ENCODE results near the gene PALLD.

The PALLD gene

DNA sequence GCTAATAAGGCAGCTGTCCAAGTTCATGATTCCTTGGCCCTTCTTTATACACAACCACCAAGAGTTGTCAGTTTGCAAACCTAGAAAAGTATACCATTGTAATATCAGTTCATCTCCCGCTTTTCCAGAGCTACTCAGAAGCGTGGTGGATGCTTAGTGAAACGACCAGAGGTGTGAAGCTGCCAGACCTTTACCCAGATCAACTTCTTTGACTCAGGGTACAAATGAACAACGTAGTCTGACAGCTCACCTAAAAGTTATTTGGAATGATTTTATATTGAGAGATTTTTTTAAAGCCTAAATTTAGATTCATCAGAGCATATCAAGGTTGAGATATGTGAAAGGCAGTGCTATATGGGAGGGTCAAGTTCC lies 343.5 kb downstream of the PALLD start:
- no peaks in the 10 kb centered on the region for H3K9me3 Mint-ChIP-seq
- no peak overlapping the region for H3K27ac Mint-ChIP-seq
- H3K4me3 Mint-ChIP-seq = no peak overlapping the region
- no peaks in the 10 kb centered on the region for H3K4me1 Mint-ChIP-seq
- peaks cover 34% of the 10 kb centered on the region for H3K27me3 Mint-ChIP-seq
- H3K36me3 Mint-ChIP-seq = no peaks in the 10 kb centered on the region

- Mint-ChIP-seq H3K27me3 (peaks cover 29% of the 10 kb centered on the region), H3K36me3 (no peaks in the 10 kb centered on the region), H3K27ac (no peak overlapping the region), H3K9me3 (no peaks in the 10 kb centered on the region), H3K4me1 (no peaks in the 10 kb centered on the region), H3K4me3 (no peak overlapping the region)
These were observed 344.3 kb downstream of the PALLD start for GRCh38 chr4:168841000-168841671.

- no peak overlapping the region for H3K4me3 Mint-ChIP-seq
- no peaks in the 10 kb centered on the region for H3K9me3 Mint-ChIP-seq
- peaks cover 29% of the 10 kb centered on the region for H3K27me3 Mint-ChIP-seq
- H3K27ac Mint-ChIP-seq = no peak overlapping the region
- no peaks in the 10 kb centered on the region for H3K4me1 Mint-ChIP-seq
- no peaks in the 10 kb centered on the region for H3K36me3 Mint-ChIP-seq
These were observed 344.8 kb downstream of the PALLD start for GRCh38 chr4:168841672-168842019.

DNA sequence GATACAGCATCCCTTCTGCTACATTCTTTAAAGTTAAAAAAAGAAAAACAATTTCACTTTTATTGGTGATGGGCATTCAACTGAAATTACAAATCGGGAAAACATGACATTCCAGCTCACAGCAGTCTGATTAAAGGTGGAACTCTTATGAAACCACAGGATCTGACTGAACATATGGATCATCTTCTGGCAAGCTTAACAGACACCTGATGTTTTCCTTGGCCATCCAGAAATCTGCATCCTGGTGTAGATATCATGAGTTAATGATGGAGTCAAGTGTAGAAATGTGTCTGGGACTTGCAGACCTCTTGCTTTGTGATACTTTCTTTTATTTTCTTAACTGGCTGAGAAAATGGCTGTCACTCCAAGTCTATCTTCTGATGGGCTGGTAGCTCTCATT lies 345.3 kb downstream of the PALLD start:
- Mint-ChIP-seq H3K27ac (no peak overlapping the region), H3K36me3 (no peaks in the 10 kb centered on the region), H3K27me3 (peaks cover 25% of the 10 kb centered on the region), H3K9me3 (no peaks in the 10 kb centered on the region), H3K4me3 (no peak overlapping the region), H3K4me1 (no peaks in the 10 kb centered on the region)

GRCh38 chr4:168843635-168844034 lies 346.8 kb downstream of the PALLD start:
- Mint-ChIP-seq H3K9me3 (no peaks in the 10 kb centered on the region), H3K27ac (no peak overlapping the region), H3K4me3 (no peak overlapping the region), H3K4me1 (no peaks in the 10 kb centered on the region), H3K27me3 (peaks cover 14% of the 10 kb centered on the region), H3K36me3 (no peaks in the 10 kb centered on the region)

GRCh38 chr4:168844353-168845049 lies 347.6 kb downstream of the PALLD start:
- Mint-ChIP-seq H3K36me3 (no peaks in the 10 kb centered on the region), H3K4me1 (peaks cover 6% of the 10 kb centered on the region), H3K27me3 (peaks cover 13% of the 10 kb centered on the region), H3K27ac (no peak overlapping the region), H3K9me3 (no peaks in the 10 kb centered on the region), H3K4me3 (no peak overlapping the region)

DNA sequence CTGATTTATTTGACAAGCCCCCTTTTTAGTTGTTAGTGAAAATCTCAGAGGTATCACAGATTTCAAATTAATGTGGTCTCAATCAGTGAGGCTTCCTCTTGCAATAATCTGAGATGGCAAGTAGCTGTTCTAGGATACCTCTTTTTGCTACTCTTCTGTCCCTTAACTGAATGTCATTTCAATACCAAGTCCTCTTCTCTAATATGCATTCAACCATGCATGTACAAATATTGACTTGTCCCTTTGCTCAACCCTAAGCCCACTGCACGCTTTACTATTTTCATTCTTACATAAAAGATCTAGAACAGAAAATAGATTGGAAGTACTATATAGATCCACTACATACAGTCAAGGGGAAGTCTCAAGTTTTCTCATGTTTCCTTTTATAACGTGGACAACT lies 349.0 kb downstream of the PALLD start:
- Mint-ChIP-seq H3K27me3 (peaks cover 11% of the 10 kb centered on the region), H3K4me3 (no peak overlapping the region), H3K27ac (no peak overlapping the region), H3K36me3 (no peaks in the 10 kb centered on the region), H3K9me3 (no peaks in the 10 kb centered on the region), H3K4me1 (peaks cover 9% of the 10 kb centered on the region)

DNA sequence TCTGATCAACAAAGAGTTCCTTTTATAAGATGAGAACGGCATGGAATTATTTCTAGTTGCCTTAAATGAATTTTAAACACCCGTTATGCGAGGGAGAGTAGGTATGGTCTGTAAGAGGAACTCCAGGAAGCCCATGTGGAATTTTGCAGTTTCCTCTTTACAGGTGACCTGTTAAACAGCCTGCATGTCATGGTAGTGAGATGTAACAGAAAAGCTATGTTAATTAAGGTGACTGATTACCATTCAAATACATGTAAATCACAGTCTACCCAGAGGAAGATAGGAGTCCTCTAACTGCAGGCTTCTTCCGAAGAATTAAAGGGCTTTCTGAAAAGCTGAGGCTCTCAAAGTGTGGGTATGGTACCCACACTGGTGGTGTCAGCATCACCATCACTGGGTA lies 349.6 kb downstream of the PALLD start:
- Mint-ChIP-seq H3K27ac (no peak overlapping the region), H3K27me3 (peaks cover 11% of the 10 kb centered on the region), H3K36me3 (no peaks in the 10 kb centered on the region), H3K4me1 (peaks cover 9% of the 10 kb centered on the region), H3K4me3 (no peak overlapping the region), H3K9me3 (no peaks in the 10 kb centered on the region)

DNA sequence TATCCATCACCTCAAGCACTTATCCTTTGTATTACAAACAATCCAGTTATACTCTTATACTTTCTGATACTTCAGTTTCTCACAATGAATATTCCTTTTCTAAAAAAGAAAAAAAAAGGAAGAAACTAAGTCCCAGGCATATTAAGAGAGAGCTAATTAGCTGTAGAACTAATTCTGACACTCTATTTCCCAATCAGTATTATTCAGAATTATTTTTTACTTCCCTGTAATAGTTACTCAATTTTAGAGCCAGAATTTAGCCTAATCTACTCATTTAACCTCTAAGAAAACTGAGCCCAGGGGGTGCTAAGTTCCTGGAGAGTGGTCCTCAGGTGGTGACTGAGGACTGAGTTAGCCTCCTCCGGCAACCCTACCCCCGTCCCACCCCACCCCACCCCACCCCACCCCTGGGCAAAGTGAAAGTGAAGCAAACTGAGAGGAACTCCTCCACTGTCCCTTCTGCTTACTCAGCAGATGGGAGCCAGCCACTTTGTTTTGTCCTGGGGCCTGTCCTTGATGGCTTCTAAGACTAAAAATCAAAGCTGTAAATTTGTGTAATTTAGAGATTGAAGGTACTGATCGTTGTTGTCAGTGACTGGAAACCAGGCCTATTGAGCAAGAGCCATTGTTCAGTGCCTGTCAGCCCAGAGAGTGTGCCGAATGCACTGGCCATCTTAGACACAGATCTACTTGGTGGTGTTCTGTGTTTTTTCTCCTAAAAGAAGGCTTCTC lies 351.1 kb downstream of the PALLD start:
- Mint-ChIP-seq H3K9me3 (no peaks in the 10 kb centered on the region), H3K27ac (no peak overlapping the region), H3K27me3 (peaks cover 11% of the 10 kb centered on the region), H3K4me3 (no peak overlapping the region), H3K4me1 (peaks cover 9% of the 10 kb centered on the region), H3K36me3 (no peaks in the 10 kb centered on the region)

DNA sequence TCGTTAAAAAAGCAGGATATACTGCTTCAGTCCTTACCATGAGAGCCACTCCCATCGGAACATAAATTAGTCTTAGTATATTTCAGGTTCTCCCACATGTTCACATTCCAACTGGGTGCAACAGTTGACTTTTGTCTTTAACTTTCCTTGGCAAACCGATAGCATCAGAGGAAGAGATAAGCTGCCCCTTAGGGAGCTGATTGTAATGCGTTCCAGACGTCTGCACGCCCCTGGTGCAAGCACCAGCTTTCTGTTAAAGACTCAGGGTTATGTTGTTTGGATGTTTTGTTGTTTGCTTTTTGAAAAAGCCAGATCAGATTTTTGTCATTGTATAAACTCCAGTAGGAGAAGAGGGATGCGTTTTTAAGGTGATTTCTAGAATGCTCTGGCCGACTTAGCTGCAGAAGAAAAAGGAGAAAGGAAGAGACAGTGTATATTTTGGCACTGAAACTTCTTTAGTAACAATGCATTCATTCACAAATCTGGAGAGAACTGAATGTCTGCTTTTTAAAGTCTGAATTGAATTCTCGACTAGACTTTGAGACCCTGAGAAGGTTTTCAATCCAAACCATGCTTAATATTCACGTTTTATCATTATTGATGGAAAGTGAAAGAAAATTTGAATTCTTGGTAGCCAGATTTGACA lies 352.3 kb downstream of the PALLD start:
- Mint-ChIP-seq H3K4me3 (no peak overlapping the region), H3K36me3 (no peaks in the 10 kb centered on the region), H3K4me1 (peaks cover 17% of the 10 kb centered on the region), H3K27me3 (peaks cover 9% of the 10 kb centered on the region), H3K27ac (no peak overlapping the region), H3K9me3 (no peaks in the 10 kb centered on the region)

DNA sequence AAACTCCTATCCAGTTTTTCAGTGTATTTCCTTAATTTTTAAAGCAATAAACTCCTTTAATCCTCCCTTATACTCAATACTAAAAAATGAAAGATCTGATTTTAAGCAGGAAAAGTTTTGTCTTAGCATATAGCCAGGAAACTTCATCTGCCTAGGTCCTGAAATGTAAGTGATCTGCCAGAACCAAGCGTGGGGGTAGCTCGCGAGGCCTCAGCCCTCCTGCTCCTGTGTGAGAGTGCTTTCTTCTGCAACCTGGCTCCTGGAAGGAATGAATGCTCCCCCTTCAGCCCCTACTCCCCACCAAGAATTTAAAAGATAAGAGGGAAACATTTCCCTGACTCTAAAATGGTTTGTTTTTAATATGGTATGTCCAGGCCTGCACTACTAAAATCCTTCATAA lies 353.1 kb downstream of the PALLD start:
- peaks cover 6% of the 10 kb centered on the region for H3K27me3 Mint-ChIP-seq
- H3K36me3 Mint-ChIP-seq = no peaks in the 10 kb centered on the region
- H3K9me3 Mint-ChIP-seq = no peaks in the 10 kb centered on the region
- peaks cover 17% of the 10 kb centered on the region for H3K4me1 Mint-ChIP-seq
- no peak overlapping the region for H3K4me3 Mint-ChIP-seq
- H3K27ac Mint-ChIP-seq = no peak overlapping the region

DNA sequence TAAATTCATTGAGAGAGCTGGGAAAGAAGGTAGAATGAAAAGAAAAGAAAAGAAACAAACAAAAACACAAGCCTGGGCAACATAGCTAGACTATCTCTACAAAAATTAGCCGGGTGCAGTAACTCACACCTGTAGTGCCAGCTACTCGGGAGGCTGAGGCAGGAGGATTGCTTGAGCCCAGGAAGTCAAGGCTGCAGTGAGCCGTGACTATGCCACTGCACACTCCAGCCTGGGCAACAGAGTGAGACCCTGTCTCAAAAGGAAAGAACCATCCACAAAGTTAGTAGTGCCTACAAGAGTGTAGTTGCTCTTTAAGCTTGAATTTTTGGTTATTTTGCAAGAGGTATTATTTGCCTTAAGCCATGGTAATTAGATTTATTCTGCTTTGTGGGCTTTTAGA lies 355.5 kb downstream of the PALLD start:
- H3K27ac Mint-ChIP-seq = no peak overlapping the region
- H3K4me3 Mint-ChIP-seq = no peak overlapping the region
- H3K4me1 Mint-ChIP-seq = peaks cover 17% of the 10 kb centered on the region
- no peaks in the 10 kb centered on the region for H3K9me3 Mint-ChIP-seq
- H3K27me3 Mint-ChIP-seq = peaks cover 1% of the 10 kb centered on the region
- H3K36me3 Mint-ChIP-seq = no peaks in the 10 kb centered on the region

GRCh38 chr4:168852933-168853713 lies 356.3 kb downstream of the PALLD start:
- H3K4me3 Mint-ChIP-seq = no peak overlapping the region
- no peaks in the 10 kb centered on the region for H3K36me3 Mint-ChIP-seq
- no peak overlapping the region for H3K27ac Mint-ChIP-seq
- no peaks in the 10 kb centered on the region for H3K9me3 Mint-ChIP-seq
- H3K4me1 Mint-ChIP-seq = peaks cover 17% of the 10 kb centered on the region
- peaks cover 1% of the 10 kb centered on the region for H3K27me3 Mint-ChIP-seq

GRCh38 chr4:168853770-168854169 lies 356.9 kb downstream of the PALLD start:
- H3K36me3 Mint-ChIP-seq = no peaks in the 10 kb centered on the region
- H3K27me3 Mint-ChIP-seq = peaks cover 1% of the 10 kb centered on the region
- peaks cover 17% of the 10 kb centered on the region for H3K4me1 Mint-ChIP-seq
- no peaks in the 10 kb centered on the region for H3K9me3 Mint-ChIP-seq
- no peak overlapping the region for H3K27ac Mint-ChIP-seq
- H3K4me3 Mint-ChIP-seq = no peak overlapping the region

DNA sequence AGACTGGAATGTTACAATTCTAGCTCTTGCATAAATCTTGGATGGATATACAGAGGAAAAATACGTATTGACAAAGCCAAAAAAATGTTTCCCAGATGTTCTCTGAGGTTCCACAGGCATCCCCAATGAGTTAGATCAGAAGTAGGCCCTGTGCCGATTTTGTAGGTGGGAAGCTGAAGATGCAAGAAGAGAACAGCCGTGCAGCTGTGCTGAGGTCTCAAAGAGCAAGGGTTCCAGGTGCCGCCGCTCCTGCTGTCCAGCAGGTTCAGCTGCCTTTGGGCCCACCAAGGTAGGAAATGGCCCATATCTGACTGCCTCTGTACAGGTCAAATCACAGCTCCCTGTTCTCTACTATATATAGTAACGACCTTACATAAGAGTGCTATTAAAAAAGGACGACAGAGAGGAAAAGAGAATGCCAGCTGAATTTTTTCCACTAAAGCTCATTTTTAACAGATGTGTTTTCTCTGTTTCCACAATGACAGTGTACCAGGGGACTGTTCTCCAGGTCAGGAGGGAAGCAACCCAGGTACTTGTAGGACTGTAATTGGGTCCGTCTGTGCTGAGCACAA lies 357.6 kb downstream of the PALLD start:
- Mint-ChIP-seq H3K27me3 (peaks cover 1% of the 10 kb centered on the region), H3K27ac (no peak overlapping the region), H3K4me3 (no peak overlapping the region), H3K9me3 (no peaks in the 10 kb centered on the region), H3K4me1 (peaks cover 12% of the 10 kb centered on the region), H3K36me3 (peaks cover 2% of the 10 kb centered on the region)

Measured in activated naive CD4-positive, alpha-beta T cell treated with anti-CD3 and anti-CD28 coated beads, Interleukin-2, amount 50 U/mL, for 24 hours (primary cell).